Measurements from ENCODE around the gene BAHD1. TPM values are rescaled to one million over a fixed set of nuclear protein-coding genes. Genes with fewer than 3 reads are reported as not detected.

Gene BAHD1
- total and polyA plus RNA-seq, 2 experiments from 2014 or later = 13.9 to 17.2 TPM

DNA sequence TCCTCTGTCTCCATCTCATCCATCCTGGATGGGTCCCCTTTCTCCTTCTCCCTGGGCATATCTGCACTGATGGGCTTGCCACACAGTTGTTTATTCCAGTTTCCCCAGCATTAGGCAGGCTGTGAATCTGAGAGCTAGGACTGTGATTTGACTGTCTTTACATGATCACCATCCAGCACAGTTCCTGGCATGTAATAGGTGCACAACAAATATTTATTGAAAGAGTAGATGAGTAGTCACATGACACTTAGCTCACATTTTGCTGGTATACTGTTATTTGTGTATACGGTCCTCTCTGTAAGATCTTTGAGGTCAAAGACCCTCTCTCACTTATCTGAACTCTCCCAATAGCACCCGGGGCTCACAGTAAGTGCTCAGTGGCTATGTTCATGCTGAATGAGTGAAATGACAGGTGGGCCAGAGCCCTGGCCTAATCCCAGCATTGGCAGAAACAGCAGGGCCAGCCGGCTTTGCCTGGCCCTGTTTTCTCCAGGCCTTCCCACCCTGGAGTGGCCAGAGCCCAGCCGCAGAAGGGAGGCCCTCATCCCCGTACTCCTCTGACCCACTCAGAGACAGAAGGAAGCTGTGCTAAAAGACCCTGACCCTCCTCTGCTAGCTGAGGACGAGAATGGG is 16.2 kb upstream of the BAHD1 start:
- H3K9me2 ChIP-seq (replicated peaks; ENCODE audit: insufficient read depth) = no peaks in the 10 kb centered on the region
- WGBS (ENCODE audit: low lambda C conversion rate, missing lambda C conversion rate) = 85% methylated on average over 6 of the region's 6 CpGs

DNA sequence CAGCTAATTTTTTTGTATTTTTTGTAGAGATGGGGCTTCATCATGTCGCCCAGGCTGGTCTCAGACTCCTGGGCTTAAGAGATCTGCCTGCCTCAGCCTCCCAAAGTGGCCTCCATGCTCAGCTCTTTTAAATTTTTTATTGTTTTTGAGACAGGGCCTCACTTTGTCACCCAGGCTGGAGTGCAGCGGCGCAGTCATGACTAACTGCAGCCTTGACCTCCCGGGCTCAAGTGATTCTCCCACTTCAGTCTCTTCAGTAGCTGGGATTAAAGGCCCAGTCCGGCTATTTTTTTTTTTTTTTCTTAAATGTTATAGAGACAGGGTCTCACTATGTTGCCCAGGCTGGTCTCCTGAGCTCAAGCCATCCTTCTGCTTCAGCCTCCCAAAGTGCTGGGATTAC is 15.1 kb upstream of the BAHD1 start:
- no peaks in the 10 kb centered on the region for H3K9me3 ChIP-seq (ENCODE audit: low read depth)
- H2AFZ ChIP-seq = no peak overlapping the region
- peaks cover 12% of the 10 kb centered on the region for H3K27me3 ChIP-seq
- peaks cover 5% of the 10 kb centered on the region for H3K4me1 ChIP-seq (ENCODE audit: insufficient read depth)
- H3K36me3 ChIP-seq (replicated peaks; ENCODE audit: insufficient read depth, low read depth) = no peaks in the 10 kb centered on the region
- TF ChIP-seq EZH2 (IDR thresholded peaks at IDR 0.05; ENCODE audit: borderline replicate concordance) = no peak
- no peak for TF ChIP-seq EZH2phosphoT487 (IDR thresholded peaks at IDR 0.05; ENCODE audit: low read depth, severe bottlenecking, unreplicated experiment)
- TF ChIP-seq, protein P1, sequence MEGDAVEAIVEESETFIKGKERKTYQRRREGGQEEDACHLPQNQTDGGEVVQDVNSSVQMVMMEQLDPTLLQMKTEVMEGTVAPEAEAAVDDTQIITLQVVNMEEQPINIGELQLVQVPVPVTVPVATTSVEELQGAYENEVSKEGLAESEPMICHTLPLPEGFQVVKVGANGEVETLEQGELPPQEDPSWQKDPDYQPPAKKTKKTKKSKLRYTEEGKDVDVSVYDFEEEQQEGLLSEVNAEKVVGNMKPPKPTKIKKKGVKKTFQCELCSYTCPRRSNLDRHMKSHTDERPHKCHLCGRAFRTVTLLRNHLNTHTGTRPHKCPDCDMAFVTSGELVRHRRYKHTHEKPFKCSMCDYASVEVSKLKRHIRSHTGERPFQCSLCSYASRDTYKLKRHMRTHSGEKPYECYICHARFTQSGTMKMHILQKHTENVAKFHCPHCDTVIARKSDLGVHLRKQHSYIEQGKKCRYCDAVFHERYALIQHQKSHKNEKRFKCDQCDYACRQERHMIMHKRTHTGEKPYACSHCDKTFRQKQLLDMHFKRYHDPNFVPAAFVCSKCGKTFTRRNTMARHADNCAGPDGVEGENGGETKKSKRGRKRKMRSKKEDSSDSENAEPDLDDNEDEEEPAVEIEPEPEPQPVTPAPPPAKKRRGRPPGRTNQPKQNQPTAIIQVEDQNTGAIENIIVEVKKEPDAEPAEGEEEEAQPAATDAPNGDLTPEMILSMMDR (IDR thresholded peaks at IDR 0.05; ENCODE audit: poor library complexity) = no peak
- H3K4me3 ChIP-seq = no peak overlapping the region
- no peak overlapping the region for H3K27ac ChIP-seq
- H4K20me1 ChIP-seq (ENCODE audit: insufficient read depth, poor library complexity, severe bottlenecking) = no peaks in the 10 kb centered on the region
- no peak for DNase-seq (ENCODE audit: low spot score)
- no peaks in the 10 kb centered on the region for H3K79me2 ChIP-seq
- WGBS (ENCODE audit: low lambda C conversion rate, missing lambda C conversion rate) = 90% methylated on average over 5 of the region's 5 CpGs
- no peak overlapping the region for H3K4me2 ChIP-seq
- no peaks in the 10 kb centered on the region for H3K9me2 ChIP-seq (replicated peaks; ENCODE audit: insufficient read depth)

More for the DNA sequence above, 16.2 kb upstream of the BAHD1 start:
- Histone ChIP-seq H3K79me2 (no peaks in the 10 kb centered on the region), H3K4me3 (no peak overlapping the region), H3K4me1 (ENCODE audit: insufficient read depth) (peaks cover 5% of the 10 kb centered on the region), H3K36me3 (replicated peaks; ENCODE audit: insufficient read depth, low read depth) (no peaks in the 10 kb centered on the region), H3K27me3 (peaks cover 6% of the 10 kb centered on the region), H3K27ac (no peak overlapping the region), H3K4me2 (no peak overlapping the region), H2AFZ (no peak overlapping the region), H3K9me3 (ENCODE audit: low read depth) (no peaks in the 10 kb centered on the region), H4K20me1 (ENCODE audit: insufficient read depth, poor library complexity, severe bottlenecking) (no peaks in the 10 kb centered on the region)
- DNase-seq (ENCODE audit: low spot score) = no peak
- TF ChIP-seq EZH2phosphoT487 (IDR thresholded peaks at IDR 0.05; ENCODE audit: low read depth, severe bottlenecking, unreplicated experiment) = no peak
- TF ChIP-seq EZH2 (IDR thresholded peaks at IDR 0.05; ENCODE audit: borderline replicate concordance) = no peak

DNA sequence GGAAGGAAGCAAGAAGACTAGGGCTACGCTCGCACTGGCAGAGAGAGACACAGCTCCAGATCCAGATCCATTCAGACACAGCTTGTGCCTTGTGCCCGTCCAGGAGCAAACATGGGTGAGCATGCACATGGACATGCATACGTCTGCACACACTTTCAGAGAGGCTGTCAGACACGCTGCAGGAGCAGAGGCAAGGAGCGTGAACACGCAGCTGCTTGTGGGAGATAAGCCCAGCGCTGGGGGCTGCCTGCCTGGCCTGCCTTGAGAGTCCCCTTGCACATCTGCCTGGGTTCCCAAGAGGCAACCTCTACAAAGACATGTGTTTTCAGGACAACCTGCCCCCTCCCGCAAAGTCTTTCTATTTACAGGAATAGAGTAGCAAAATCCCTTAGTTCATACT is 13.6 kb upstream of the BAHD1 start:
- H3K4me3 ChIP-seq = no peak overlapping the region
- H3K79me2 ChIP-seq = no peaks in the 10 kb centered on the region
- H3K27ac ChIP-seq = no peak overlapping the region
- no peaks in the 10 kb centered on the region for H3K36me3 ChIP-seq (replicated peaks; ENCODE audit: insufficient read depth, low read depth)
- H3K9me2 ChIP-seq (replicated peaks; ENCODE audit: insufficient read depth) = no peaks in the 10 kb centered on the region
- H3K4me1 ChIP-seq (ENCODE audit: insufficient read depth) = no peaks in the 10 kb centered on the region
- no peak for DNase-seq (ENCODE audit: low spot score)
- 89% methylated on average over 9 of the region's 9 CpGs for WGBS (ENCODE audit: low lambda C conversion rate, missing lambda C conversion rate)
- peaks cover 12% of the 10 kb centered on the region for H3K27me3 ChIP-seq
- H4K20me1 ChIP-seq (ENCODE audit: insufficient read depth, poor library complexity, severe bottlenecking) = no peaks in the 10 kb centered on the region
- H3K4me2 ChIP-seq = no peak overlapping the region
- H3K9me3 ChIP-seq (ENCODE audit: low read depth) = no peaks in the 10 kb centered on the region
- no peak for TF ChIP-seq EZH2 (IDR thresholded peaks at IDR 0.05; ENCODE audit: borderline replicate concordance)
- TF ChIP-seq, protein P1 (IDR thresholded peaks at IDR 0.05; ENCODE audit: poor library complexity) = no peak
- no peak for TF ChIP-seq EZH2phosphoT487 (IDR thresholded peaks at IDR 0.05; ENCODE audit: low read depth, severe bottlenecking, unreplicated experiment)
- H2AFZ ChIP-seq = no peak overlapping the region

DNA sequence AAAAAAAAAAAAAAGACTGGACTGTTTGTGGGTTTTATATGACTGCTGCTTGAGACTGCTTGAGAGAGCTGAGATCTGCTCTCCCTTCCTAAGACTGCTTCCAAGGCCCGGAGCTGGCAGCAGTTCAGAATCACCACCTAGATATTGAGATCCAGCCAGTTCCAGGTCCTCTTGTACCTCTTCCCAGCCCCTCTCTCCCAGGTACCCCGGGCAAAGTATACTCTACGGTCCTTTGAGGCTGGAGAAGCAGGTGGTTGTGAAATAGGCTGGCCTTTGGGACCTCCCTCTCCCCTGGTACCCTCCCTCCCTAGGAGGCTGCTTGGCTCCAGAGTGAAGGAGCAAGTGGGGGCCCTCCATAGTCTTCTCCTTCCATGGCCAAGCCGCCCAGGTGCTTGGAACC is 12.6 kb upstream of the BAHD1 start:
- Histone ChIP-seq H2AFZ (no peak overlapping the region), H3K27ac (no peak overlapping the region), H3K4me3 (no peak overlapping the region), H3K36me3 (replicated peaks; ENCODE audit: insufficient read depth, low read depth) (no peaks in the 10 kb centered on the region), H3K4me2 (no peak overlapping the region), H4K20me1 (ENCODE audit: insufficient read depth, poor library complexity, severe bottlenecking) (no peaks in the 10 kb centered on the region), H3K27me3 (peaks cover 13% of the 10 kb centered on the region), H3K79me2 (no peaks in the 10 kb centered on the region), H3K9me3 (ENCODE audit: low read depth) (no peaks in the 10 kb centered on the region), H3K4me1 (ENCODE audit: insufficient read depth) (no peaks in the 10 kb centered on the region), H3K9me2 (replicated peaks; ENCODE audit: insufficient read depth) (no peaks in the 10 kb centered on the region)
- 83% methylated on average over 4 of the region's 4 CpGs for WGBS (ENCODE audit: low lambda C conversion rate, missing lambda C conversion rate)
- TF ChIP-seq EZH2 (IDR thresholded peaks at IDR 0.05; ENCODE audit: borderline replicate concordance) (no peak), EZH2phosphoT487 (IDR thresholded peaks at IDR 0.05; ENCODE audit: low read depth, severe bottlenecking, unreplicated experiment) (no peak)
- TF ChIP-seq, protein P1 (IDR thresholded peaks at IDR 0.05; ENCODE audit: poor library complexity) = no peak
- no peak for DNase-seq (ENCODE audit: low spot score)
